ENCODE results near the gene CHPF.

DNA sequence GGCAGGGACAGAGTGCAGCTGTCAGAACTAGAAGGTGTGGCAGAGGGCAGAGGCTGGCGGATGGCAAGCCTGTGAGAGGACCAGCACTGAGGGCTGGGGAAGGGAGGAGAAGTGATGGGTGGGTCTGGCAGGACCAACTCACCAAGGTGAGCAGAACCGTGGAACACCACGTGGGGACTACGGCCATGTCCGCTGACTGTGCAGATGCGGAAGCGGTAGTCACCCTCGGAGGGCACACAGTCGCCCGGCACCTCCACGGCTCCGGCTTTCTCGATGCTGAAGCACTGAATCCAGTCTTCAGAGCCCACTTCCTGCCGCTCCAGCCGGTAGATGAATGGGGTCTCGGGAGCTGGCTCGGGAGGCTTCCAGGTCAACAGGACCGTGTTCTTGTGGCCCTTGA is 23.5 kb upstream of the CHPF start:
- TF ChIP-seq SP1 (IDR thresholded peaks at IDR 0.05): no peak
- TF ChIP-seq HNF4A (conservative IDR thresholded peaks at IDR 0.05): no peak
- TF ChIP-seq, protein P1, sequence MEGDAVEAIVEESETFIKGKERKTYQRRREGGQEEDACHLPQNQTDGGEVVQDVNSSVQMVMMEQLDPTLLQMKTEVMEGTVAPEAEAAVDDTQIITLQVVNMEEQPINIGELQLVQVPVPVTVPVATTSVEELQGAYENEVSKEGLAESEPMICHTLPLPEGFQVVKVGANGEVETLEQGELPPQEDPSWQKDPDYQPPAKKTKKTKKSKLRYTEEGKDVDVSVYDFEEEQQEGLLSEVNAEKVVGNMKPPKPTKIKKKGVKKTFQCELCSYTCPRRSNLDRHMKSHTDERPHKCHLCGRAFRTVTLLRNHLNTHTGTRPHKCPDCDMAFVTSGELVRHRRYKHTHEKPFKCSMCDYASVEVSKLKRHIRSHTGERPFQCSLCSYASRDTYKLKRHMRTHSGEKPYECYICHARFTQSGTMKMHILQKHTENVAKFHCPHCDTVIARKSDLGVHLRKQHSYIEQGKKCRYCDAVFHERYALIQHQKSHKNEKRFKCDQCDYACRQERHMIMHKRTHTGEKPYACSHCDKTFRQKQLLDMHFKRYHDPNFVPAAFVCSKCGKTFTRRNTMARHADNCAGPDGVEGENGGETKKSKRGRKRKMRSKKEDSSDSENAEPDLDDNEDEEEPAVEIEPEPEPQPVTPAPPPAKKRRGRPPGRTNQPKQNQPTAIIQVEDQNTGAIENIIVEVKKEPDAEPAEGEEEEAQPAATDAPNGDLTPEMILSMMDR (IDR thresholded peaks at IDR 0.05; ENCODE audit: low read depth, low read length, missing input control): no peak
- TF ChIP-seq, protein P2, sequence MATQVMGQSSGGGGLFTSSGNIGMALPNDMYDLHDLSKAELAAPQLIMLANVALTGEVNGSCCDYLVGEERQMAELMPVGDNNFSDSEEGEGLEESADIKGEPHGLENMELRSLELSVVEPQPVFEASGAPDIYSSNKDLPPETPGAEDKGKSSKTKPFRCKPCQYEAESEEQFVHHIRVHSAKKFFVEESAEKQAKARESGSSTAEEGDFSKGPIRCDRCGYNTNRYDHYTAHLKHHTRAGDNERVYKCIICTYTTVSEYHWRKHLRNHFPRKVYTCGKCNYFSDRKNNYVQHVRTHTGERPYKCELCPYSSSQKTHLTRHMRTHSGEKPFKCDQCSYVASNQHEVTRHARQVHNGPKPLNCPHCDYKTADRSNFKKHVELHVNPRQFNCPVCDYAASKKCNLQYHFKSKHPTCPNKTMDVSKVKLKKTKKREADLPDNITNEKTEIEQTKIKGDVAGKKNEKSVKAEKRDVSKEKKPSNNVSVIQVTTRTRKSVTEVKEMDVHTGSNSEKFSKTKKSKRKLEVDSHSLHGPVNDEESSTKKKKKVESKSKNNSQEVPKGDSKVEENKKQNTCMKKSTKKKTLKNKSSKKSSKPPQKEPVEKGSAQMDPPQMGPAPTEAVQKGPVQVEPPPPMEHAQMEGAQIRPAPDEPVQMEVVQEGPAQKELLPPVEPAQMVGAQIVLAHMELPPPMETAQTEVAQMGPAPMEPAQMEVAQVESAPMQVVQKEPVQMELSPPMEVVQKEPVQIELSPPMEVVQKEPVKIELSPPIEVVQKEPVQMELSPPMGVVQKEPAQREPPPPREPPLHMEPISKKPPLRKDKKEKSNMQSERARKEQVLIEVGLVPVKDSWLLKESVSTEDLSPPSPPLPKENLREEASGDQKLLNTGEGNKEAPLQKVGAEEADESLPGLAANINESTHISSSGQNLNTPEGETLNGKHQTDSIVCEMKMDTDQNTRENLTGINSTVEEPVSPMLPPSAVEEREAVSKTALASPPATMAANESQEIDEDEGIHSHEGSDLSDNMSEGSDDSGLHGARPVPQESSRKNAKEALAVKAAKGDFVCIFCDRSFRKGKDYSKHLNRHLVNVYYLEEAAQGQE (IDR thresholded peaks at IDR 0.05): no peak

Measured in liver (tissue), 3 donors.